ENCODE results near the gene INO80D. TPM values are rescaled to one million over a fixed set of nuclear protein-coding genes. Genes with fewer than 3 reads are reported as not detected.
"Not testable (repeated sequence)": the region's sequence is repeated elsewhere in the genome, so short reads cannot be mapped to it uniquely, and the experiment has no call there.

INO80D gene
- total RNA-seq, 1 experiment from 2014 or later = 21.7 TPM

DNA sequence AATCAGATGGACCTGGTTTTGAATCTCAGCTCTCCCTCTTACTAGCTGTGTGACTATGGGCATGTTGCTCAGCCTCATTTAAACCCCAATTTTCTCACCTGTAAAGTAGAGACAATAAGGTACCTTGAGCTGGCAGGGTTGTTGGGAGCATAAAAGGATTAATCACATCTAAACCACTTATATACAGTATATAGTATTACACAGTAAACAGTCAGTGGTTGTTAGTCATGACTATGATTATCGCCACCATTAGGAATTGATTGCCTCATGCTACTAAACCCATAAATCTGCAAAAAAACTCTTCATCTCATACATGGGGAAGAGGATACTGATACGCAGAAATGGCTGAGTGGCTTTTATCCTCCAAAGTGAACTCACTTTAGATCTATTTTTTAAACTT, 65.8 kb downstream of the INO80D start:
- Histone ChIP-seq H3K4me1 (ENCODE audit: insufficient read depth, low read length, poor library complexity, severe bottlenecking) (no peaks in the 10 kb centered on the region), H3K4me3 (ENCODE audit: low read depth, low read length, poor library complexity, severe bottlenecking) (no peak overlapping the region), H3K9me3 (ENCODE audit: low read depth, low read length, poor library complexity, severe bottlenecking) (no peaks in the 10 kb centered on the region), H3K27ac (ENCODE audit: low read depth, low read length, poor library complexity, severe bottlenecking) (no peak overlapping the region), H3K27me3 (replicated peaks; ENCODE audit: insufficient read depth, low read depth, low read length, poor library complexity) (no peaks in the 10 kb centered on the region), H3K36me3 (ENCODE audit: insufficient read depth, low read length, poor library complexity, severe bottlenecking) (peaks cover 10% of the 10 kb centered on the region)
- intact Hi-C loops (cut with micrococcal nuclease; ENCODE audit: unreplicated experiment) = no loop called here
- CTCF ChIA-PET = no interaction called here
- DNase-seq (ENCODE audit: low spot score) = no peak
- BruUV-seq (replicated peaks) = no TSS peak
- TF ChIP-seq, protein P1, sequence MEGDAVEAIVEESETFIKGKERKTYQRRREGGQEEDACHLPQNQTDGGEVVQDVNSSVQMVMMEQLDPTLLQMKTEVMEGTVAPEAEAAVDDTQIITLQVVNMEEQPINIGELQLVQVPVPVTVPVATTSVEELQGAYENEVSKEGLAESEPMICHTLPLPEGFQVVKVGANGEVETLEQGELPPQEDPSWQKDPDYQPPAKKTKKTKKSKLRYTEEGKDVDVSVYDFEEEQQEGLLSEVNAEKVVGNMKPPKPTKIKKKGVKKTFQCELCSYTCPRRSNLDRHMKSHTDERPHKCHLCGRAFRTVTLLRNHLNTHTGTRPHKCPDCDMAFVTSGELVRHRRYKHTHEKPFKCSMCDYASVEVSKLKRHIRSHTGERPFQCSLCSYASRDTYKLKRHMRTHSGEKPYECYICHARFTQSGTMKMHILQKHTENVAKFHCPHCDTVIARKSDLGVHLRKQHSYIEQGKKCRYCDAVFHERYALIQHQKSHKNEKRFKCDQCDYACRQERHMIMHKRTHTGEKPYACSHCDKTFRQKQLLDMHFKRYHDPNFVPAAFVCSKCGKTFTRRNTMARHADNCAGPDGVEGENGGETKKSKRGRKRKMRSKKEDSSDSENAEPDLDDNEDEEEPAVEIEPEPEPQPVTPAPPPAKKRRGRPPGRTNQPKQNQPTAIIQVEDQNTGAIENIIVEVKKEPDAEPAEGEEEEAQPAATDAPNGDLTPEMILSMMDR (conservative IDR thresholded peaks at IDR 0.05; ENCODE audit: low read depth, low read length) = no peak
- TF ChIP-seq EZH2 (IDR thresholded peaks at IDR 0.05; ENCODE audit: borderline replicate concordance, low read depth, low read length, poor library complexity, severe bottlenecking) = no peak
- POLR2A ChIA-PET (ENCODE audit: low non-redundant PET) = no interaction called here

DNA sequence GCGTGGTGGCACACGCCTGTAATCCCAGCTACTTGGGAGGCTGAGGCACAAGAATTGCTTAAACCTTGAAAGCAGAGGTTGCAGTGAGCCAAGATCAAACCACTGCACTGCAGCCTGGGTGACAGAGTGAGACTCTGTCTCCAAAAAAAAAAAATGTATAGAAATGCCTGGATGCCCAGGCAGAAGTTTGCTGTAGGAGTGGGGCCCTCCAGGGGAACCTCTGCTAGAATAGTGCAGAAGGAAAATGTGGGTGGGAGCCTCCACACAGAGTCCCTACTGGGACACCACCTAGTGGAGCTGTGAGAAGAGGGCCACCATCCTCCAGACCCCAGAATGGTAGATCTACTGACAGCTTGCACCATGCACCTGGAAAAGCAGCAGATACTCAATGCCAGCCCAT, 70.2 kb downstream of the INO80D start:
- H3K27me3 ChIP-seq (replicated peaks; ENCODE audit: insufficient read depth, low read depth, low read length, poor library complexity); H3K36me3 ChIP-seq (ENCODE audit: insufficient read depth, low read length, poor library complexity, severe bottlenecking); CTCF ChIA-PET; BruUV-seq (replicated peaks); H3K9me3 ChIP-seq (ENCODE audit: low read depth, low read length, poor library complexity, severe bottlenecking); H3K4me1 ChIP-seq (ENCODE audit: insufficient read depth, low read length, poor library complexity, severe bottlenecking); intact Hi-C loops (cut with micrococcal nuclease; ENCODE audit: unreplicated experiment); DNase-seq (ENCODE audit: low spot score); POLR2A ChIA-PET (ENCODE audit: low non-redundant PET); H3K27ac ChIP-seq (ENCODE audit: low read depth, low read length, poor library complexity, severe bottlenecking); H3K4me3 ChIP-seq (ENCODE audit: low read depth, low read length, poor library complexity, severe bottlenecking): not testable (repeated sequence)

GRCh38 chr2:206011795-206012194, 74.2 kb downstream of the INO80D start:
- intact Hi-C loops (cut with micrococcal nuclease; ENCODE audit: unreplicated experiment) = no loop called here

More at GRCh38 chr2:206011795-206012194, 74.2 kb downstream of the INO80D start:
- DNase-seq (ENCODE audit: low spot score) = no peak
- H3K4me3 ChIP-seq (ENCODE audit: low read depth, low read length, poor library complexity, severe bottlenecking) = no peak overlapping the region
- H3K9me3 ChIP-seq (ENCODE audit: low read depth, low read length, poor library complexity, severe bottlenecking) = no peaks in the 10 kb centered on the region
- H3K4me1 ChIP-seq (ENCODE audit: insufficient read depth, low read length, poor library complexity, severe bottlenecking) = no peaks in the 10 kb centered on the region
- ChIA-PET POLR2A (ENCODE audit: low non-redundant PET) (no interaction called here), CTCF (no interaction called here)
- no peak overlapping the region for H3K27ac ChIP-seq (ENCODE audit: low read depth, low read length, poor library complexity, severe bottlenecking)
- TF ChIP-seq EZH2 (IDR thresholded peaks at IDR 0.05; ENCODE audit: borderline replicate concordance, low read depth, low read length, poor library complexity, severe bottlenecking) = no peak
- TF ChIP-seq, protein P1 (conservative IDR thresholded peaks at IDR 0.05; ENCODE audit: low read depth, low read length) = no peak
- H3K36me3 ChIP-seq (ENCODE audit: insufficient read depth, low read length, poor library complexity, severe bottlenecking) = peaks cover 9% of the 10 kb centered on the region
- no TSS peak for BruUV-seq (replicated peaks)
- no peaks in the 10 kb centered on the region for H3K27me3 ChIP-seq (replicated peaks; ENCODE audit: insufficient read depth, low read depth, low read length, poor library complexity)
